ENCODE measurements around the gene FLT4. TPM values are rescaled to one million over a fixed set of nuclear protein-coding genes. Genes with fewer than 3 reads are reported as not detected.
A peak's percentile ranks its signal among the peaks of the same experiment; 100 is the strongest.

FLT4 gene
- total RNA-seq, 1 experiment from 2014 or later: not detected

- H3K9me3 ChIP-seq (ENCODE audit: low read length): no peaks in the 10 kb centered on the region
- peaks cover 27% of the 10 kb centered on the region for H3K27me3 ChIP-seq (ENCODE audit: low read length)
- no peaks in the 10 kb centered on the region for H3K36me3 ChIP-seq (ENCODE audit: low read depth, low read length)
- H3K27ac ChIP-seq (ENCODE audit: low read length): no peak overlapping the region
- H3K4me1 ChIP-seq (ENCODE audit: insufficient read depth, low read length): no peaks in the 10 kb centered on the region
- no peaks in the 10 kb centered on the region for H3K79me2 ChIP-seq (ENCODE audit: low read length)
- intact Hi-C loops (cut with micrococcal nuclease): no loop called here
- H3F3A ChIP-seq (ENCODE audit: low read length, unreplicated experiment): no peaks in the 10 kb centered on the region
- no peak overlapping the region for H3K9ac ChIP-seq (ENCODE audit: low read length)
- CTCF ChIA-PET: no interaction called here
- H4K20me1 ChIP-seq (ENCODE audit: low read length): no peaks in the 10 kb centered on the region
- peak; percentile 96 for TF ChIP-seq CTCF (conservative IDR thresholded peaks at IDR 0.05; ENCODE audit: low read depth, low read length)
- TF ChIP-seq EZH2 (IDR thresholded peaks at IDR 0.05; ENCODE audit: low read length, unreplicated experiment): no peak
- H3K4me3 ChIP-seq (ENCODE audit: low read length): no peak overlapping the region
- POLR2A ChIA-PET (ENCODE audit: unreplicated experiment): no interaction called here
- BruUV-seq (replicated peaks): no TSS peak
- peak; percentile 75 for ATAC-seq
- DNase-seq: peak; percentile 77
- H3K4me2 ChIP-seq (ENCODE audit: low read length): no peak overlapping the region
- no peak overlapping the region for H2AFZ ChIP-seq (ENCODE audit: low read length)
- H3K9me2 ChIP-seq (replicated peaks; ENCODE audit: low read length): no peaks in the 10 kb centered on the region
Observed at GRCh38 chr5:180670586-180671359, 21.4 kb upstream of the FLT4 start.

- POLR2A ChIA-PET (ENCODE audit: unreplicated experiment): no interaction called here
- H3K27me3 ChIP-seq (ENCODE audit: low read length): peaks cover 25% of the 10 kb centered on the region
- H3K9me3 ChIP-seq (ENCODE audit: low read length): no peaks in the 10 kb centered on the region
- H3K9ac ChIP-seq (ENCODE audit: low read length): no peak overlapping the region
- no peak overlapping the region for H3K27ac ChIP-seq (ENCODE audit: low read length)
- TF ChIP-seq EZH2 (IDR thresholded peaks at IDR 0.05; ENCODE audit: low read length, unreplicated experiment) (no peak), CTCF (conservative IDR thresholded peaks at IDR 0.05; ENCODE audit: low read depth, low read length) (no peak), EZH2phosphoT487 (IDR thresholded peaks at IDR 0.05; ENCODE audit: borderline replicate concordance, low read length) (no peak)
- no peak overlapping the region for H3K4me2 ChIP-seq (ENCODE audit: low read length)
- ATAC-seq: no peak
- no peaks in the 10 kb centered on the region for H3K4me1 ChIP-seq (ENCODE audit: insufficient read depth, low read length)
- H4K20me1 ChIP-seq (ENCODE audit: low read length): no peaks in the 10 kb centered on the region
- H3F3A ChIP-seq (ENCODE audit: low read length, unreplicated experiment): no peaks in the 10 kb centered on the region
- H2AFZ ChIP-seq (ENCODE audit: low read length): no peak overlapping the region
- intact Hi-C loops (cut with micrococcal nuclease): no loop called here
- no TSS peak for BruUV-seq (replicated peaks)
- CTCF ChIA-PET: no interaction called here
- no peaks in the 10 kb centered on the region for H3K36me3 ChIP-seq (ENCODE audit: low read depth, low read length)
- no peaks in the 10 kb centered on the region for H3K79me2 ChIP-seq (ENCODE audit: low read length)
- H3K4me3 ChIP-seq (ENCODE audit: low read length): no peak overlapping the region
- H3K9me2 ChIP-seq (replicated peaks; ENCODE audit: low read length): no peaks in the 10 kb centered on the region
- no peak for DNase-seq
Observed at GRCh38 chr5:180670157-180670556, 20.8 kb upstream of the FLT4 start.

GRCh38 chr5:180669661-180670060 lies 20.3 kb upstream of the FLT4 start:
- Histone ChIP-seq H4K20me1 (ENCODE audit: low read length) (no peaks in the 10 kb centered on the region), H3K4me3 (ENCODE audit: low read length) (no peak overlapping the region), H3K79me2 (ENCODE audit: low read length) (no peaks in the 10 kb centered on the region), H3K27ac (ENCODE audit: low read length) (no peak overlapping the region), H2AFZ (ENCODE audit: low read length) (no peak overlapping the region), H3K4me1 (ENCODE audit: insufficient read depth, low read length) (no peaks in the 10 kb centered on the region), H3K9me2 (replicated peaks; ENCODE audit: low read length) (no peaks in the 10 kb centered on the region), H3K27me3 (ENCODE audit: low read length) (peaks cover 25% of the 10 kb centered on the region), H3K4me2 (ENCODE audit: low read length) (no peak overlapping the region), H3K36me3 (ENCODE audit: low read depth, low read length) (no peaks in the 10 kb centered on the region), H3F3A (ENCODE audit: low read length, unreplicated experiment) (no peaks in the 10 kb centered on the region), H3K9ac (ENCODE audit: low read length) (no peak overlapping the region), H3K9me3 (ENCODE audit: low read length) (no peaks in the 10 kb centered on the region)
- no peak for DNase-seq
- POLR2A ChIA-PET (ENCODE audit: unreplicated experiment): no interaction called here
- CTCF ChIA-PET: no interaction called here
- intact Hi-C loops (cut with micrococcal nuclease): no loop called here
- no peak for TF ChIP-seq EZH2 (IDR thresholded peaks at IDR 0.05; ENCODE audit: low read length, unreplicated experiment)
- no peak for TF ChIP-seq CTCF (conservative IDR thresholded peaks at IDR 0.05; ENCODE audit: low read depth, low read length)
- TF ChIP-seq EZH2phosphoT487 (IDR thresholded peaks at IDR 0.05; ENCODE audit: borderline replicate concordance, low read length): no peak
- no peak for ATAC-seq
- no TSS peak for BruUV-seq (replicated peaks)

All from PC-3 (cell line).